ENCODE data around the gene DRD1.
"Not testable (repeated sequence)": the region's sequence is repeated elsewhere in the genome, so short reads cannot be mapped to it uniquely, and the experiment has no call there.

Gene DRD1

DNA sequence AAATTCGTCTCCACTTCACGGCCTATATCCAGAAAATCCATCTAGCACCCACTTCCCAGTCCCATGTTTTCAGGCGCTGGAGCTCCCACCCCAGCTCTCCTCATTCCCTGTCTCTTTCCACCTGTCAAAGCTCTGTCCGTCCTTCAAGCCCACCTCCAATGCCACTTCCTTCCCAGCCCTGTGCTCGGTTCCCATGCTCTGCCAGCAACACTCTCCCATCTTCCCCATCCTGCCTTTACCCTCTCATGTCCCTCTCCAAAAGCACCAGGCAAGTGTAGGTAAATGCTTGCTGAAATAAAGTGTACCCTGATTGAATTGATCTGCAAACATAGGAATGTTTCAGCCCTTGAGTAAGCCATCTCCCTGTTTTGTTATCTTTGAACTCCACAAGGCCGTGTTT is 9.2 kb downstream of the DRD1 start:
- DNase-seq (ENCODE audit: low read depth in 4 of 4, low spot score in 1 of 4) = no peak

DNA sequence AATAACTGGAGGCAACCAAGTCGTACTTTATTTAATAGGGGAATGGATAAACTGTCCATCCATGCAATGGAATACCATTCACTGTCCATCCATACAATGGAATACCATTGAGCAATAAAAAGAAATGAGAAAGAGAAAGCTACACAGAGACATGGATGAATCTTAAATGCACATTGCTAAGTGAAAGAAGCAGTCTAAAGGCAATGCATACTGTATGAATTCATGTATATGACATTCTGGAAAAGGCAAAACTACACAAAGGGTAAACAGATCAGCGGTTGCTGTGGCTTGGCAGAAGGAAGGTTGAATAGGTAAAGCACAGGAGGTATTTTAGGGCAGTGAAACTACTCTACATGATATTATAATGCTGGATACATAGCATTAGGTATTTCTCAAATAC is 16.2 kb downstream of the DRD1 start:
- DNase-seq (ENCODE audit: low read depth in 4 of 4, low spot score in 1 of 4) = no peak

DNA sequence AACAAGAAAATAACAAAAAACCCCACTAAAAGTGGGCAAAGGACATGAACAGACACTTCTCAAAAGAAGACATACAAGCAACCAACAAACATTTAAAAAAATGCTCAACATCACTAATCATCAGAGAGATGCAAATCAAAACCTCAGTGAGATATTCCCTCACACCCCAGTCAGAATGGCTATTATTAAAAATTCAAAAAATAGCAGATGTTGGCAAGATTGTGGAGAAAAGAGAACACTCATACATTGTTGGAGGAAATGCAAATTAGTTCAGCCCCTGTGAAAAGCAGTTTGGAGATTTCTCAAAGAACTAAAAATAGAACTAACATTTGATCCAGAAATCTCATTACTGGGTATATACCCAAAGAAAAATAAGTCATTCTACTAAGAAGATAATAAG is 19.4 kb downstream of the DRD1 start:
- DNase-seq (ENCODE audit: low read depth in 4 of 4, low spot score in 1 of 4) = not testable (repeated sequence)

DNA sequence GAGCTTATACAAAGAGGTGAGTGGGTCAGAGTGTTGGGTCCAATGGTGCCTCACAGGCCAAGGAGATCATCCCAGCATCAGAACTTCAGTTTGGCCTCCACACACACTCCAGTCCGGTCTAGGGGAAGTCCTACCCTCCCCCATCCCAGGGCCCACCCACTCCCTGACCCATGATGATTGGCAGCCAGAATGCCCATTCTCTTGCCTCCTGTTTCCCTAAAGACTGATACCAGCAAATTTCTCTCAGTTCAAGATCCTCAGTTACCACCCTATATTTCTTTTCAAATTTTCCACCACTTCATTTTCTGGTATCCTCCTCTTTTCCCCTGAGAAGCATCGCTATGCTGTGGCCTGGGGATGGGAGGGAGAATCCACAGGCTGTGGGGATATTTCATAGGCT is 21.9 kb downstream of the DRD1 start:
- DNase-seq (ENCODE audit: low read depth in 4 of 4, low spot score in 1 of 4) = no peak

DNA sequence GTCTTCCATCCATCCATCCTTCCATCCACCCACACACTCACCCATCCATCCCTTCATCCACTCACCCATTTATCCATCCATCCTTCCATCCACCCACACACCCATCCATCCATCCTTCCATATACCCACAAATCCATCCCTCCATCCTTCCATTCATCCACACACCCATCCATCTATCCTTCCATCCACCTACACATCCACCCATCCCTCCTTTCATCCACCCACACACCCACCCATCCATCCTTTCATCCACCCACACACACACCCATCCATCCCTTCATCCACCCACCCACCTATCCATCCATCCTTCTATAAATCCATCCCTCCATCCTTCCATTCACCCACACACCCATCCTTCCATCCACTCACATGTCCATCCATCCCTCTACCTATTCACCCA is 23.6 kb downstream of the DRD1 start:
- DNase-seq (ENCODE audit: low read depth in 4 of 4, low spot score in 1 of 4) = no peak

DNA sequence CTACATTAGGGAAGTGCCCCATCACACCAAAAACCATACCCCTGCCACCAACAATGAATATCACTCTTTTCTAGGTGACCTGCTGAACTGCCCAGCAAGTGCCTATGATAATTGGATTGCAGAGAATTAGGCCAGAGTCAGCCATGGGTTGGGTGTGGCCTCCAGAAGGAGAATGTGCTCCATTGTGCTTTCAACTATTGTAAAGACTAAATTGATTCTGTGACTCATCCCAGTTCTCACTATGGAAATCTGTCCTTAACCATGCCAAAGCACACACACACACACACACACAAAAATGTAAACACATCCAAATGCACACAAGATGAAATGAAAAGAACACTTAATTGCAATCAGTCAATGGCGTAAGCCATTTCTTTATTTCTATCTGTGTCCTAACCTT is 25.7 kb downstream of the DRD1 start:
- DNase-seq (ENCODE audit: low read depth in 4 of 4, low spot score in 1 of 4) = no peak

DNA sequence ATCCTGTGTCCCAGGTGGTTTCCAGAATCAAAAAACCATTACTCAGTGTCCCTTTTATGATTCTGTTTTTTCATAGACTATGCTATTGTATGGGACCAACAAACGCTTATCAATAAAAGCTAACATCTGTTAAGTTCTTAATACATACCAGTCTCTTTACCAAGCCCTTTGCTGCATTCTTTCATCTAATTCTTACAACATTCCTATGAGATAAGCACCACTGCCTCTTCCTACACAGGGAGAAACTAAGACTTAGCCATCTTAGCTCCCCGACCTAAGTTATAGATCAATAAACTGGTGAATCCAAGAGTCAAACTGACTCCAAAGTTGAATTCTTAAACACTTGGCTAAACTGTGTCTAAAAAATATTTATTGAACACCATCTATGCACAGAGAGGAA is 26.6 kb downstream of the DRD1 start:
- DNase-seq (ENCODE audit: low read depth in 4 of 4, low spot score in 1 of 4) = no peak

DNA sequence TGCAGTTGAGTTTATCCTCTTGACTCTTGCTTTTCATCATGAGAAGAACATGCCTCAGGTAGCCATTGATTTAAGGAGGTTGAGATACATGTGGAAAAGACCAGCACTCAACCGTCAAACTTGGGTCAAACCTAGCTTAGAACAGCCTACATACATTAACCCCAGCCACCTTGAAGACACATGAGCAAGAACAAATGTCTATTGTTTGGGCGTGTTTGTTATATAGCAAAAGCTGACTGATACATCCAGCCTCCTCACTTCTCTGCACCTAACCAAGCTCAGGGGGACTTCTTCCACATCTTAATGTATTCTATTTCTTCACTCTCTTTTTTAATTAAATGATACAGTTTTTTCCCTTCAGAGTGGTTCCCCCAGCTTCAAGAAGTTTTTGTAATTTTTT is 28.7 kb downstream of the DRD1 start:
- DNase-seq (ENCODE audit: low read depth in 4 of 4, low spot score in 1 of 4) = no peak

DNA sequence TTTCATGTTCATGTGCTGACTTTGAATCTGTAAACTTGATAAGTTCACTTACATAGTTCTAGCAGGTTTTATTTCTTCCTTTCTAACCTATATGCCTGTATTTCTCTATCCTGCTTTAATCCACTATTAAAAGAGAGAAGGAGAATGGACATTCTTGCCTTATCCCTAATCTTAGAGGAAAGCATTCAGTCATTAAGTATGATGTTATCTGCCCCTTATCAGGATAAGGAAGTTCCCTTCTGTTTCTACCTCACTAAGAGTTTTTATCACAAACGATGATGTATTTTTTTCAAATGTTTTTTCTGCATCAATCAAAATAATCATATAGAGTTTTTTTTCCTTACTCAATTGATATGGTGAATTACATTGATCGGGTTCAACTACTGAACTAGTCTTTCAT is 33.1 kb downstream of the DRD1 start:
- no peak for DNase-seq (ENCODE audit: low read depth in 4 of 4, low spot score in 1 of 4)

DNA sequence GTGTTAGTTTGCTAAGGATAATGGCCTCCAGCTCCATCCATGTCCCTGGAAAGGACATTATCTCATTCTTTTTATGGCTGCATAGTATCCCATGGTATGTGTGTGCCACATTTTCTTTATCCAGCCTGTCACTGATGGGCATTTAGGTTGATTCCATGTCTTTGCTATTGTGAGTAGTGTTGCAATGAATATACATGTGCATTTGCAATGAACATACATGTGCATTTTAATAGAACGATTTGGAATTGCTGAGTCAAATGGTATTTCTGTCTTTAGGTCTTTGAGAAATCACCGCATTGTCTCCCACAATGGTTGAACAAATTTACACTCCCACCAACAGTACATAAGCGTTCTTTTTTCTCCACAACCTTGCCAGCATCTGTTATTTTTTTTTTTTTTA is 37.7 kb downstream of the DRD1 start:
- DNase-seq (ENCODE audit: low read depth in 4 of 4, low spot score in 1 of 4) = no peak

DNA sequence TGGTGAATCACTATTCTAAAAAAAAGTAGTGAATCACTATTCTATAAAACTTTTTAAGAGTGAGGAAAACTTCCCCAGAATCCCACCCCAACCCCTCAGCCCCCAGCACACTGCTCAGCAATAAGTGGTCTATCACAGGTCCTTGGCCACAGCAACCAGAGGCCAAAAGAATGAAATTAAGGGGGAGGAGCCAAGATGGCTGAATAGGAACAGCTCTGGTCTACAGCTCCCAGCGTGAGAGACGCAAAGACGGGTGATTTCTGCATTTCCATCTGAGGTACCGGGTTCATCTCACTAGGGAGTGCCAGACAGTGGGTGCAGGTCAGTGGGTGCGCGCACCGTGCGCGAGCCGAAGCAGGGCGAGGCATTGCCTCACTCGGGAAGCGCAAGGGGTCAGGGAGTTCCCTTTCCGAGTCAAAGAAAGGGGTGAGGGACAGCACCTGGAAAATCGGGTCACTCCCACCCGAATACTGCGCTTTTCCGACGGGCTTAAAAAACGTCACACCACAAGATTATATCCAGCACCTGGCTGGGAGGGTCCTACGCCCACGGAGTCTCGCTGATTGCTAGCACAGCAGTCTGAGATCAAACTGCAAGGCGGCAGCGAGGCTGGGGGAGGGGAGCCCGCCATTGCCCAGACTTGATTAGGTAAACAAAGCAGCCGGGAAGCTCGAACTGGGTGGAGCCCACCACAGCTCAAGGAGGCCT is 46.2 kb downstream of the DRD1 start:
- DNase-seq (ENCODE audit: low read depth in 4 of 4, low spot score in 1 of 4) = not testable (repeated sequence)

DNA sequence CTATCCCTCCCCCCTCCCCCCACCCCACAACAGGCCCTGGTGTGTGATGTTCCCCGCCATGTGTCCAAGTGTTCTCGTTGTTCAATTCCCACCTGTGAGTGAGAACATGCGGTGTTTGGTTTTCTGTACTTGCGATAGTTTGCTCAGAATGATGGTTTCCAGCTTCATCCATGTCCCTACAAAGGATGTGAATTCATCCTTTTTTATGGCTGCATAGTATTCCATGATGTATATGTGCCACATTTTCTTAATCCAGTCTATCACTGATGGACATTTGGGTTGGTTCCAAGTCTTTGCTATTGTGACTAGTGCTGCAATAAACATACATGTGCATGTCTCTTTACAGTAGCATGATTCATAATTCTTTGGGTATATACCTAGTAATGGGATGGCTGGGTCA is 48.6 kb downstream of the DRD1 start:
- DNase-seq (ENCODE audit: low read depth in 4 of 4, low spot score in 1 of 4) = not testable (repeated sequence)

DNA sequence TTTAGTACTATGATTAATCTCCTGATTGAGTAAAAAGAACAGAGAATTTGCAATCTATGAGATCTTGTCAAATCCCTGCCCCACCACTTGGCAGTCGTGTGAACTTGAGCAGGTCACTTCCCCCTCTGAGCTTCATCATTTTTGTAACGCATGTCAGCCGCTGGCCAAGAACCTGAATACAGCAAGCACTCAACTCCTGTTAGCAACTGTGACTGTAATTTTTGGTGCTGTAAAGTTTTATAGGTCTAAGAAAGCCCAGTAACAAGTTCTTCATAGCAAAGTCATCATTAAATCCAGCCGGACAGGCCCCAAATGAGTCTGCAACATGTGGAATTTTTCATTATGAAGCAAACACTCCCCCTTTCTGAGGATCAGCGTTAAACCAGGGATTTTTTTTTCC is 49.4 kb downstream of the DRD1 start:
- no peak for DNase-seq (ENCODE audit: low read depth in 4 of 4, low spot score in 1 of 4)

DNA sequence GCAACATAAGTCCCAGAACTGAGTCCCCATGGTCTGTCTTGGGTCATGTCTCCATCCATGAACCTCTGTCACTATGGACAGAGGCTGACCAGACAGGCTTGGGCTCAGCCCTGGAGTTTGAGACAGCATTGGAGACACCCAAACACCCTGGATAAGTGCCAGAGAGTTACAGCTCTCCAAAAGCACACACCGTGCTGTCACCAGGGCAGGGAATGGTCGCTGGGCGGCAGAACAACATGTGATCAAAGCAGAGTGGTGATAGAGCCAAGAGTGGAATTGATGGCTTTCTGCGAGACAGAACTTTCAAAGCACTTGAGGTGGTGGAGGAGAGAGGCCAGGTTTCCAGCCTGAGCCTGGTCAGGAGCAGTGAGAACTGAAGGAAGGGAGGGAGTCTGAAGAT is 50.1 kb downstream of the DRD1 start:
- no peak for DNase-seq (ENCODE audit: low read depth in 4 of 4, low spot score in 1 of 4)

DNA sequence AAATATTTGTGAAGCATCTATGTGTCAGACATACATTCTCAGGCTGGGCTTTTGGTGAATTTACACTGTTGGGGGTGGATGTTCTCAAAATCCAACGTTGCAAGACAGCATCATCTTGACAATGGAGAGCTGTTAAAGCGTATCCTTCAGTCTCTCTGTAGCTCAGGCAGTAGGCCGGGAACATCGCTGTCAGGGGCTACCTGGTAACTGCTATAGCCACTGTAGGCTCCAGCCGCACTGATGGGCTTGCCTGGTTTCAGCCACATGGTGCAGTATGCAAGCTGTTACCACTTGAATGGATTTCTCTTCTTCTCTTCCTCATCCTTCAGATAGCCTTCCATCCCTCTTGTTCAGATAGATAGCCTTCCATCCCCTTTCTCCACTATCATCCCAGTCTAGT is 51.7 kb downstream of the DRD1 start:
- no peak for DNase-seq (ENCODE audit: low read depth in 4 of 4, low spot score in 1 of 4)

DNA sequence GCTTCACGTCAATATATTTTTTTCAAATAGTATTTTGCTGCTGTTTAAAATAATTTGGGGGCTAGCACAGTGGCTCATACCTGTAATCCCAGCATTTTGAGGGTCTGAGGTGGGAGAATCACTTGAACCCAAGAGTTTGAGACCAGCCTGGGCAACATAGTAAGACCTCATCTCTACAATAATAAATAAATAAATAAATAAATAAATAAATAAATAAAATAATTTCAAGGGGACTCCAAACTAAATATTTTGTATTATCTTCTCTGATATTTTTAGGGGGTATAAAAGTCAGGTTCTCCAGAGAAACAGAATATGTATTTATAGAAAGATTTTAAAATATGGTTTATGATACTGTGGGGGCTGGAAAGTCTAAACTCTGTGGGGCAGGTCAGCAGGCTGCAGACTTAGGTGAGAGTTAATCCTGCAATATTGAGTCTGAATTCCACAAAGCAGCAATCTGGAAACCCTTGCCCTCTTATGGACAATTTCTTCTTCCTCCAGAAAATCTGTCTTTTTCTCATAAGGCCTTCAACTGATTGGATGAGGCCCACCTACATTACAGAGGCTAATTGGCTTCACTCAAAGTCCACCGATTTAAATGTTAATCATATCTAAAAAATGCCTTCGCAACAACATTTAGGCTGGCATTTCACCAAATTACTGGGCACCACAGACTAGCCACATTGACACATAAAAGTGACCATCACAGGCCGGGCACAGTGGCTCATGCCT is 53.5 kb downstream of the DRD1 start:
- no peak for DNase-seq (ENCODE audit: low read depth in 4 of 4, low spot score in 1 of 4)

All from stimulated activated CD4-positive, alpha-beta T cell treated with anti-CD3 and anti-CD28 coated beads, Interleukin-1b, Interleukin-23, amount 100 ng/mL, for 24 hours (primary cell).